HG03135 (cell line): ENCODE data around the gene GABRB1.
"Not testable (repeated sequence)": the region's sequence is repeated elsewhere in the genome, so short reads cannot be mapped to it uniquely, and the experiment has no call there.

ENCODE experiments used
- ATAC-seq: cut with Tn5 transposase; IDR thresholded peaks from one replicate; pipeline ENCODE4 v1.9.1; 2021; ENCODE audit warnings: mild to moderate bottlenecking, moderate library complexity; ENCODE audit not compliant: unreplicated experiment

The GABRB1 gene

GRCh38 chr4:47378021-47378530 is 346.7 kb downstream of the GABRB1 start:
- not testable (repeated sequence) for ATAC-seq

GRCh38 chr4:47381172-47381571 is 349.8 kb downstream of the GABRB1 start:
- ATAC-seq, result no peak

- ATAC-seq, result no peak
Observed at GRCh38 chr4:47382846-47383360, 351.5 kb downstream of the GABRB1 start.

GRCh38 chr4:47383829-47384427 is 352.6 kb downstream of the GABRB1 start:
- no peak for ATAC-seq

GRCh38 chr4:47386146-47386545 is 354.8 kb downstream of the GABRB1 start:
- ATAC-seq, result no peak

GRCh38 chr4:47386561-47387235 is 355.3 kb downstream of the GABRB1 start:
- no peak for ATAC-seq

GRCh38 chr4:47390428-47391125 is 359.2 kb downstream of the GABRB1 start:
- no peak for ATAC-seq

- no peak for ATAC-seq
Observed at GRCh38 chr4:47391256-47391655, 359.9 kb downstream of the GABRB1 start.

- no peak for ATAC-seq
Observed at GRCh38 chr4:47406408-47406807, 375.0 kb downstream of the GABRB1 start.

- no peak for ATAC-seq
Observed at GRCh38 chr4:47410271-47410670, 378.9 kb downstream of the GABRB1 start.

- no peak for ATAC-seq
Observed at GRCh38 chr4:47413521-47413920, 382.2 kb downstream of the GABRB1 start.

- no peak for ATAC-seq
Observed at GRCh38 chr4:47415719-47416118, 384.4 kb downstream of the GABRB1 start.

- no peak for ATAC-seq
Observed at GRCh38 chr4:47418147-47418546, 386.8 kb downstream of the GABRB1 start.

GRCh38 chr4:47419296-47419695 is 387.9 kb downstream of the GABRB1 start:
- no peak for ATAC-seq

GRCh38 chr4:47425628-47426027 is 394.3 kb downstream of the GABRB1 start:
- no peak for ATAC-seq

GRCh38 chr4:47427935-47428334 is 396.6 kb downstream of the GABRB1 start:
- ATAC-seq, result no peak

- no peak for ATAC-seq
Observed at GRCh38 chr4:47432749-47433148, 401.4 kb downstream of the GABRB1 start.

GRCh38 chr4:47434931-47435330 is 403.6 kb downstream of the GABRB1 start:
- no peak for ATAC-seq

GRCh38 chr4:47442980-47443379 is 411.6 kb downstream of the GABRB1 start:
- ATAC-seq, result peak; percentile 68

GRCh38 chr4:47444031-47444430 is 412.7 kb downstream of the GABRB1 start:
- ATAC-seq, result no peak

GRCh38 chr4:47451657-47452056 is 420.3 kb downstream of the GABRB1 start:
- no peak for ATAC-seq

GRCh38 chr4:47462799-47463234 is 431.4 kb downstream of the GABRB1 start:
- peak; percentile 14 for ATAC-seq
